DND-41 (cell line): ENCODE data around the gene TSPAN3.

Source experiments
- ATAC-seq: fragments of 200-7000 bp; cut with Tn5 transposase; 3 replicates; pipeline ENCODE4 v1.9.1; 2021; ENCODE audit warnings: low read depth; ENCODE audit not compliant: insufficient read depth
- DNase-seq: peaks from one replicate; pipeline ENCODE4 v3.0.0-alpha.2; 2020
- H2AFZ ChIP-seq: 2 replicates; pipeline ENCODE4 v1.6.0; 2012; ENCODE audit warnings: low read depth, low read length
- H3K27ac ChIP-seq: 2 replicates; pipeline ENCODE4 v1.5.1; 2012; ENCODE audit warnings: low read length, inconsistent platforms
- H3K27me3 ChIP-seq: fragments of 200-600 bp; sonication (generic); 2 replicates; pipeline ENCODE4 v1.6.0; 2012; ENCODE audit warnings: low read length, mild to moderate bottlenecking, inconsistent platforms; ENCODE audit not compliant: insufficient read depth, poor library complexity
- H3K36me3 ChIP-seq: 2 replicates; pipeline ENCODE4 v1.5.1; 2012; ENCODE audit warnings: low read length, inconsistent platforms; ENCODE audit not compliant: insufficient read depth
- H3K4me1 ChIP-seq: 2 replicates; pipeline ENCODE4 v1.5.1; 2012; ENCODE audit warnings: mild to moderate bottlenecking, low read length; ENCODE audit not compliant: insufficient read depth
- H3K4me2 ChIP-seq: 2 replicates; pipeline ENCODE4 v1.6.0; 2012; ENCODE audit warnings: mild to moderate bottlenecking, moderate library complexity, low read length, inconsistent platforms; ENCODE audit not compliant: insufficient read depth
- H3K4me3 ChIP-seq, 2 experiments: fragments of 200-600 bp in 1 of 2; shearing (Covaris generic) in 1 of 2; 2 replicates each; pipeline ENCODE4 v1.5.1; 2012 to 2016; ENCODE audit warnings: inconsistent platforms in 2 of 2, low read length in 2 of 2, mild to moderate bottlenecking in 2 of 2, low read depth in 1 of 2, moderate library complexity in 1 of 2
- H3K79me2 ChIP-seq: 2 replicates; pipeline ENCODE4 v1.6.0; 2012; ENCODE audit warnings: low read length, inconsistent platforms; ENCODE audit not compliant: insufficient read depth
- H3K9ac ChIP-seq: 2 replicates; pipeline ENCODE4 v1.6.0; 2012; ENCODE audit warnings: low read depth, mild to moderate bottlenecking, inconsistent platforms, low read length, moderate library complexity
- H3K9me3 ChIP-seq: 2 replicates; pipeline ENCODE4 v1.5.1; 2012; ENCODE audit warnings: low read length, moderate library complexity, mild to moderate bottlenecking, inconsistent platforms; ENCODE audit not compliant: insufficient read depth, severe bottlenecking
- H4K20me1 ChIP-seq: 2 replicates; pipeline ENCODE4 v1.6.0; 2012; ENCODE audit warnings: low read length; ENCODE audit not compliant: insufficient read depth
- EZH2 ChIP-seq: IDR thresholded peaks from 3 replicates; pipeline ENCODE4 v1.6.1; 2012; ENCODE audit warnings: borderline replicate concordance, low read depth, mild to moderate bottlenecking, moderate library complexity, low read length, inconsistent platforms; ENCODE audit not compliant: severe bottlenecking
- TF ChIP-seq, protein P1 (sequence below): IDR thresholded peaks from 2 replicates; pipeline ENCODE4 v1.5.1; 2012; ENCODE audit warnings: borderline replicate concordance, low read length, moderate library complexity, mild to moderate bottlenecking; ENCODE audit not compliant: poor library complexity, severe bottlenecking; ENCODE audit errors: extremely low read depth

Gene TSPAN3

DNA sequence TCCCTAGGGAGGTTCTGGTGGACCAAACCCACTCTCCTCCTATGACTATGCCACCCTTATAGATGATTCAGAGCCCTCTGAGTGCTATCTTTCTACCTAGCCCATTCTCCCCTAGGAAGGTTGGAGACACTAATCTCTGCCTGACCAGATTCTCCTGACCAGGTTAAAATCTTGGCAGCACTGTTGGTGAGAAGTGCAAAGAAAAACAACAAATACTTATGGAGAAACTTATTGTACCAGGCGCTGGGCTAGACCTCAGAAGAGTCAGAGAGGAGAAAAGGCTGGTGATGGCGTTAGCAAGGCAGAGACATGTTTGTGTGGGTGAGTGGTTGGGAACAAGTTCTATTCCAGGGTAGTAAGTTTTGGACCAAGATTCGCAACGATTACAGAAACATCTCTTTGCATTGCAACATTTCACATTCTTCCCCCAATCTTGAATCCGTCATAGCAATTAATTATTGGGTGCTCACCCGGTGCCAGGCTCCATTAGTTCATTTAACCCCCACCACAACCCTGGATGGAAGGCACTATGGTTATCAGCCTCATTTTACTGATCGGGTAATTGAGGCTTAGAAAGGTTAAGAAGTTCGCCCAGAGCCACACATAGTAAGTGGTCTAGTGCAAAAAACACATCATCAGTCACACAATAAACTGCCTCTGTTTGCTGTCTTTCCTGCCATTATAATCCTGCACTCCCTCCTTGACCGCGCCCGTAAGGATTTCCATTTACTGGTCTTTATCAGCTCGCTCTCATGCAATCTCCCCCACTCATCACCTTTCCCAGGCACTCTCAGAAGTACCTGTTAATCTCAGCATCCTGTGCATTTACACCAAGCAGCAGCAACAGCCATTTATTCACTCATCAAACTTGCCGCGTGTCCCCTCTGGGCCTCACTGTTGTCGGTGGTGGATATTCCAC, 655 bp upstream of the TSPAN3 start:
- Histone ChIP-seq H3K27me3 (no peaks in the 10 kb centered on the region), H3K9me3 (no peaks in the 10 kb centered on the region), H2AFZ (peak overlapping the region; percentile 84), H4K20me1 (peaks cover 19% of the 10 kb centered on the region), H3K4me2 (peak overlapping the region; percentile 73), H3K4me3 (peak overlapping the region in 1 of 2 experiments; percentile 79; a peak in 2 of 4 replicates), H3K9ac (peak overlapping the region; percentile 84; the same call in 1 of the 2 replicates), H3K79me2 (peaks cover 40% of the 10 kb centered on the region), H3K4me1 (peaks cover 28% of the 10 kb centered on the region), H3K36me3 (no peaks in the 10 kb centered on the region), H3K27ac (peak overlapping the region; percentile 43; the same call in 1 of the 2 replicates)
- no peak for DNase-seq
- TF ChIP-seq EZH2: no peak
- TF ChIP-seq, protein P1, sequence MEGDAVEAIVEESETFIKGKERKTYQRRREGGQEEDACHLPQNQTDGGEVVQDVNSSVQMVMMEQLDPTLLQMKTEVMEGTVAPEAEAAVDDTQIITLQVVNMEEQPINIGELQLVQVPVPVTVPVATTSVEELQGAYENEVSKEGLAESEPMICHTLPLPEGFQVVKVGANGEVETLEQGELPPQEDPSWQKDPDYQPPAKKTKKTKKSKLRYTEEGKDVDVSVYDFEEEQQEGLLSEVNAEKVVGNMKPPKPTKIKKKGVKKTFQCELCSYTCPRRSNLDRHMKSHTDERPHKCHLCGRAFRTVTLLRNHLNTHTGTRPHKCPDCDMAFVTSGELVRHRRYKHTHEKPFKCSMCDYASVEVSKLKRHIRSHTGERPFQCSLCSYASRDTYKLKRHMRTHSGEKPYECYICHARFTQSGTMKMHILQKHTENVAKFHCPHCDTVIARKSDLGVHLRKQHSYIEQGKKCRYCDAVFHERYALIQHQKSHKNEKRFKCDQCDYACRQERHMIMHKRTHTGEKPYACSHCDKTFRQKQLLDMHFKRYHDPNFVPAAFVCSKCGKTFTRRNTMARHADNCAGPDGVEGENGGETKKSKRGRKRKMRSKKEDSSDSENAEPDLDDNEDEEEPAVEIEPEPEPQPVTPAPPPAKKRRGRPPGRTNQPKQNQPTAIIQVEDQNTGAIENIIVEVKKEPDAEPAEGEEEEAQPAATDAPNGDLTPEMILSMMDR: no peak
- ATAC-seq: no peak

DNA sequence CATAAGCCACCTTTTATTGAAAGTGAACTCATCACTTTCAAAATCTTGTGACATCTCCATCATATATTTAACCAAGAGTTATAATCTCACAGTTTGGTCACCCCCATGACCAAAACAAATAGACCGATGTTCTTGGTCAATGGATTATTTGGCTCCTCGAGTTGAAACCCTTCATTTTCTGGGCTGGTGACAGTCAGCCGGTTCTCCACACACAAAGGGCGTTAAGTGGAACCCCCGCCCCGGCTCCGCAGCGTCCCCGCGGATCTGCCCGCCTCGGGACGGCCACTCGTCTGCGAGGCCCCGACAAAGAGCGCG, 772 bp downstream of the TSPAN3 start:
- H3K4me1 ChIP-seq: peaks cover 28% of the 10 kb centered on the region
- peak overlapping the region; percentile 75 for H3K27ac ChIP-seq
- H3K9me3 ChIP-seq: no peaks in the 10 kb centered on the region
- H3K27me3 ChIP-seq: no peaks in the 10 kb centered on the region
- H2AFZ ChIP-seq: peak overlapping the region; percentile 73
- peaks cover 21% of the 10 kb centered on the region for H4K20me1 ChIP-seq
- ATAC-seq (no peak), DNase-seq (no peak)
- no peaks in the 10 kb centered on the region for H3K36me3 ChIP-seq
- peak overlapping the region; percentile 73 for H3K4me2 ChIP-seq
- H3K79me2 ChIP-seq: peaks cover 54% of the 10 kb centered on the region
- no peak for TF ChIP-seq EZH2
- TF ChIP-seq, protein P1: no peak
- peak overlapping the region; percentile 79 to 86 for H3K4me3 ChIP-seq
- H3K9ac ChIP-seq: peak overlapping the region; percentile 84

DNA sequence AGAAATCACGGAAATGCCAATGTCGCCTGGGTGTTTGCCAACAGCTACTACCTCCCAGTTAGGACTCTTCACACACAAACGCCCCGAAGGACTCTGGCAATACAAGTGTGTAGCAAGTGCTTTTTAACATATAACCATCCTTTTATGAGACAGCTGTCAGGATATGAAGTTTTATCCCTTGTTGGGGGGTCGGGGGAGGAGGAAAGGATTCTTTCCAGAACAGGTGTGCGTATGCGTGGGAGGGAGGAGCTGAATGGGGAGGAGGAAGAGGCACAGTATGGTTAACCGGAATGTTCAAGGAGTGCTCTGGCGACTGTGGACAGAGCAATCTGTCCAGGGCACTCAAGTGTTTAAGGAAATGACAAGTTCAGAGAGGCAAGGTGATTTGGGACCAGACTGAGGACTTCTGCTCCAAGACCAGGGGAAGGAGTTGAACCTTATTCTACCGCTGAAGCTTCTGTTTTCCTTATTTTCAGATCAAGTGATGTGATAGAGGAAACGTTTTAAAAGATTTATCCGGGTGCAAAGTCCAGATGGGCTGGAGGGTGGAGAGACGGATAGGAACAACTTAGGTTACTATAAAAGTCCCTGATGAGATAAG, 1.3 kb downstream of the TSPAN3 start:
- peak overlapping the region; percentile 73 for H3K4me2 ChIP-seq
- DNase-seq (no peak), ATAC-seq (no peak)
- H3K9me3 ChIP-seq: no peaks in the 10 kb centered on the region
- no peaks in the 10 kb centered on the region for H3K36me3 ChIP-seq
- no peak overlapping the region for H2AFZ ChIP-seq
- H3K27me3 ChIP-seq: no peaks in the 10 kb centered on the region
- peaks cover 21% of the 10 kb centered on the region for H4K20me1 ChIP-seq
- peak overlapping the region; percentile 79 to 86 for H3K4me3 ChIP-seq
- H3K9ac ChIP-seq: peak overlapping the region; percentile 84
- peaks cover 28% of the 10 kb centered on the region for H3K4me1 ChIP-seq
- H3K27ac ChIP-seq: peak overlapping the region; percentile 75; the same call in 1 of the 2 replicates
- TF ChIP-seq, protein P1: no peak
- TF ChIP-seq EZH2: no peak
- peaks cover 59% of the 10 kb centered on the region for H3K79me2 ChIP-seq
